ENCODE results near the gene POU2AF1.

DNA sequence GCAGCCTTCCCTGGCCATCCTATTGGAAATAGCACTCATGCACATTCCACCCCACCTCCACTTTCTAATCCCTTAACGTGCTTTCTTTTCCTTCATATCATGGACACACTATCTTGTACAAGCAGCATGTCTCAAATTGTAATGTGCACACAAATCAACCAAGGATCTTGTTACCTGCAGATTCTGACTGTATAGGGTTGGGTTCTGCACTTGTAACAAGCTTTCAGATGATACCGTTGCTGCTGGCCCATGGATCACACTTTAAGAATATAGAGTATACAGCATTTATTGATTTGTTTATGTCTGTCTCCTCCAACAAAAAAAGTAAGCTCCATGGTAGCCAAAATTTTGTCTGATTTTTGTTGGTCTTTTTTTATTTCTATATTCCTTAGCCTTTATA lies 32.4 kb upstream of the POU2AF1 start:
- TF ChIP-seq, protein P1, sequence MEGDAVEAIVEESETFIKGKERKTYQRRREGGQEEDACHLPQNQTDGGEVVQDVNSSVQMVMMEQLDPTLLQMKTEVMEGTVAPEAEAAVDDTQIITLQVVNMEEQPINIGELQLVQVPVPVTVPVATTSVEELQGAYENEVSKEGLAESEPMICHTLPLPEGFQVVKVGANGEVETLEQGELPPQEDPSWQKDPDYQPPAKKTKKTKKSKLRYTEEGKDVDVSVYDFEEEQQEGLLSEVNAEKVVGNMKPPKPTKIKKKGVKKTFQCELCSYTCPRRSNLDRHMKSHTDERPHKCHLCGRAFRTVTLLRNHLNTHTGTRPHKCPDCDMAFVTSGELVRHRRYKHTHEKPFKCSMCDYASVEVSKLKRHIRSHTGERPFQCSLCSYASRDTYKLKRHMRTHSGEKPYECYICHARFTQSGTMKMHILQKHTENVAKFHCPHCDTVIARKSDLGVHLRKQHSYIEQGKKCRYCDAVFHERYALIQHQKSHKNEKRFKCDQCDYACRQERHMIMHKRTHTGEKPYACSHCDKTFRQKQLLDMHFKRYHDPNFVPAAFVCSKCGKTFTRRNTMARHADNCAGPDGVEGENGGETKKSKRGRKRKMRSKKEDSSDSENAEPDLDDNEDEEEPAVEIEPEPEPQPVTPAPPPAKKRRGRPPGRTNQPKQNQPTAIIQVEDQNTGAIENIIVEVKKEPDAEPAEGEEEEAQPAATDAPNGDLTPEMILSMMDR (conservative IDR thresholded peaks at IDR 0.05; ENCODE audit: low read depth, low read length) = no peak
- TF ChIP-seq EZH2 (IDR thresholded peaks at IDR 0.05; ENCODE audit: low read length, unreplicated experiment) (no peak), EZH2phosphoT487 (IDR thresholded peaks at IDR 0.05; ENCODE audit: borderline replicate concordance, low read length) (no peak)

Data from PC-3 (cell line).